ENCODE data around the gene FBXW11. TPM values are rescaled to one million over a fixed set of nuclear protein-coding genes. Genes with fewer than 3 reads are reported as not detected.

Gene FBXW11
- total and polyA plus RNA-seq, 8 donors: 47.6 to 56.9 (median 54.4) TPM

- intact Hi-C loops (cut with DNase I): no loop called here
- no peak for TF ChIP-seq CTCF (IDR thresholded peaks at IDR 0.05)
- peaks cover 0 to 2% of the 10 kb centered on the region in 2 donors for H3K9me3 ChIP-seq
- H3K27me3 ChIP-seq: no peaks in the 10 kb centered on the region
- DNase-seq (no peak), ATAC-seq (no peak)
- H3K36me3 ChIP-seq: no peaks in the 10 kb centered on the region
- no peak overlapping the region for H3K27ac ChIP-seq
- H3K4me1 ChIP-seq: no peaks in the 10 kb centered on the region
- no peak overlapping the region for H3K4me3 ChIP-seq
Observed at GRCh38 chr5:171835066-171835465, 171.4 kb downstream of the FBXW11 start.

- no peaks in the 10 kb centered on the region for H3K36me3 ChIP-seq
- no peaks in the 10 kb centered on the region for H3K4me1 ChIP-seq
- intact Hi-C loops (cut with DNase I): no loop called here
- no peak for TF ChIP-seq CTCF (IDR thresholded peaks at IDR 0.05)
- no peak overlapping the region for H3K27ac ChIP-seq
- peaks cover 0 to 4% of the 10 kb centered on the region in 2 donors for H3K9me3 ChIP-seq
- H3K27me3 ChIP-seq: no peaks in the 10 kb centered on the region
- DNase-seq: no peak
- no peak overlapping the region for H3K4me3 ChIP-seq
- no peak for ATAC-seq
Observed at GRCh38 chr5:171834461-171834860, 172.0 kb downstream of the FBXW11 start.

- H3K4me3 ChIP-seq: no peak overlapping the region
- peaks cover 0 to 4% of the 10 kb centered on the region in 2 donors for H3K9me3 ChIP-seq
- TF ChIP-seq CTCF (IDR thresholded peaks at IDR 0.05): no peak
- H3K36me3 ChIP-seq: no peaks in the 10 kb centered on the region
- H3K4me1 ChIP-seq: no peaks in the 10 kb centered on the region
- ATAC-seq: no peak
- no peak for DNase-seq
- H3K27me3 ChIP-seq: no peaks in the 10 kb centered on the region
- intact Hi-C loops (cut with DNase I): no loop called here
- no peak overlapping the region for H3K27ac ChIP-seq
Observed at GRCh38 chr5:171832775-171833174, 173.7 kb downstream of the FBXW11 start.

- no peak for ATAC-seq
- no peak for DNase-seq
- TF ChIP-seq CTCF (IDR thresholded peaks at IDR 0.05): no peak
- no peaks in the 10 kb centered on the region for H3K4me1 ChIP-seq
- H3K27ac ChIP-seq: no peak overlapping the region
- H3K9me3 ChIP-seq: peaks cover 0 to 4% of the 10 kb centered on the region in 2 donors
- no peaks in the 10 kb centered on the region for H3K27me3 ChIP-seq
- intact Hi-C loops (cut with DNase I): no loop called here
- H3K4me3 ChIP-seq: no peak overlapping the region
- H3K36me3 ChIP-seq: no peaks in the 10 kb centered on the region
Observed at GRCh38 chr5:171830686-171831085, 175.8 kb downstream of the FBXW11 start.

GRCh38 chr5:171827162-171827561 is 179.3 kb downstream of the FBXW11 start:
- Histone ChIP-seq H3K36me3 (no peaks in the 10 kb centered on the region), H3K4me1 (no peaks in the 10 kb centered on the region), H3K27me3 (no peaks in the 10 kb centered on the region), H3K9me3 (peaks cover 0 to 2% of the 10 kb centered on the region in 2 donors), H3K27ac (no peak overlapping the region), H3K4me3 (no peak overlapping the region)
- ATAC-seq (no peak), DNase-seq (no peak)
- intact Hi-C loops (cut with DNase I): no loop called here
- no peak for TF ChIP-seq CTCF (IDR thresholded peaks at IDR 0.05)

Data from left lung (tissue), 10 donors.